HFFc6 (cell line): ENCODE results near the gene HCN4. TPM values are rescaled to one million over a fixed set of nuclear protein-coding genes. Genes with fewer than 3 reads are reported as not detected.

Source experiments
- DNase-seq: peaks from one replicate; pipeline ENCODE4 v3.0.0-alpha.2; 2018
- H3K27ac Mint-ChIP-seq: 2 replicates; pipeline ENCODE4 v1.8.0; 2020; ENCODE audit warnings: mild to moderate bottlenecking, mixed read lengths
- H3K27me3 Mint-ChIP-seq: 2 replicates; pipeline ENCODE4 v1.8.0; 2021; ENCODE audit warnings: mild to moderate bottlenecking, moderate library complexity, mixed read lengths; ENCODE audit not compliant: insufficient read depth
- H3K36me3 Mint-ChIP-seq: 2 replicates; pipeline ENCODE4 v1.8.0; 2021; ENCODE audit warnings: low read depth, mixed read lengths
- H3K4me1 Mint-ChIP-seq: 2 replicates; pipeline ENCODE4 v1.8.0; 2020; ENCODE audit warnings: low read depth, mixed read lengths
- H3K4me3 Mint-ChIP-seq: 2 replicates; pipeline ENCODE4 v1.8.0; 2020; ENCODE audit warnings: mild to moderate bottlenecking, moderate library complexity, mixed read lengths
- H3K9me3 Mint-ChIP-seq: 2 replicates; pipeline ENCODE4 v1.8.0; 2020; ENCODE audit warnings: mild to moderate bottlenecking, mixed read lengths
- total RNA-seq, 6 experiments: library from RNA; stranded (reverse); fragmentation: NEBNext Ultra II Directional; extraction: Animal tissue kit (Norgen Biotek cat#: 25700); gene quantifications; 2 replicates in 1 of 6; 3 replicates in 5 of 6; pipeline ENCODE4 v1.2.3, GENCODE V29; 2021
- TF ChIP-seq, protein P1 (sequence below): fragments of 200-600 bp; sonication (generic); IDR thresholded peaks from 2 replicates; pipeline ENCODE4 v1.5.0; 2021; ENCODE audit warnings: antibody characterized with exemption, mild to moderate bottlenecking

The HCN4 gene
- total RNA-seq, 6 experiments from 2014 or later = not detected

DNA sequence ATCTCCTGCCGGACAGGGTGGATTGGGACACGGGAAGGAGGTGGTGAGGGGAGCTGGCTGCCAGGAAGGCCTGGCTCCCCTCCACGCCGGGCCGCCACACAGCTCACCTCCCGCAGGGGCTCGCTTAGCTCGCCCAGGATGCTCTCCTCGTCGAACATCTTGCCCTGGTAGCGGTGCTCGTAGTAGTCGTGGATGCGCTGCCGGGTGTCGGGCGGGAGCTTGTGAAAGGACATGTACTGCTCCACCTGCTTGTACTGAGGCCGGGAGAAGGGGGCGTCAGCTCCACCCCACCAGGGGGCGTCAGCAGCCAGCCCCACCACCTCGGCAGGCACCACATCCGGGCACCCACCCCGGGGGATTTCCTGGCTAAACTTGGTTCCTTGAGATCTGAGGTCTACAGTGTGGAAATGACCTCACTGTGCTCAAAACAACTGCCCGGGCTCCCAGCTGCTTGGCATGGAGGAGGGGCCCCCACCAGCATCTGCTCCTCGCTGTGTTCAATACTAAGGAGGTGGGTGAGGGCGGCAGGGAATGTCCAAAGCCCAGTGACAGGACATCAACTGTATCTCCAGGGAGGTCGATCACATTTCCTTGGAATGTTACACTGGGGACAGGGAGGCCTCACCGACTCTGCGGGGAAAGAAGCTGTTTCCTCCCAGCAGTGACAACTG lies 43.4 kb downstream of the HCN4 start:
- peaks cover 13% of the 10 kb centered on the region for H3K27me3 Mint-ChIP-seq
- no peaks in the 10 kb centered on the region for H3K36me3 Mint-ChIP-seq
- DNase-seq = no peak
- H3K4me1 Mint-ChIP-seq = no peaks in the 10 kb centered on the region
- TF ChIP-seq, protein P1, sequence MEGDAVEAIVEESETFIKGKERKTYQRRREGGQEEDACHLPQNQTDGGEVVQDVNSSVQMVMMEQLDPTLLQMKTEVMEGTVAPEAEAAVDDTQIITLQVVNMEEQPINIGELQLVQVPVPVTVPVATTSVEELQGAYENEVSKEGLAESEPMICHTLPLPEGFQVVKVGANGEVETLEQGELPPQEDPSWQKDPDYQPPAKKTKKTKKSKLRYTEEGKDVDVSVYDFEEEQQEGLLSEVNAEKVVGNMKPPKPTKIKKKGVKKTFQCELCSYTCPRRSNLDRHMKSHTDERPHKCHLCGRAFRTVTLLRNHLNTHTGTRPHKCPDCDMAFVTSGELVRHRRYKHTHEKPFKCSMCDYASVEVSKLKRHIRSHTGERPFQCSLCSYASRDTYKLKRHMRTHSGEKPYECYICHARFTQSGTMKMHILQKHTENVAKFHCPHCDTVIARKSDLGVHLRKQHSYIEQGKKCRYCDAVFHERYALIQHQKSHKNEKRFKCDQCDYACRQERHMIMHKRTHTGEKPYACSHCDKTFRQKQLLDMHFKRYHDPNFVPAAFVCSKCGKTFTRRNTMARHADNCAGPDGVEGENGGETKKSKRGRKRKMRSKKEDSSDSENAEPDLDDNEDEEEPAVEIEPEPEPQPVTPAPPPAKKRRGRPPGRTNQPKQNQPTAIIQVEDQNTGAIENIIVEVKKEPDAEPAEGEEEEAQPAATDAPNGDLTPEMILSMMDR = peak; percentile 34; the same call in 1 of the 2 replicates
- no peak overlapping the region for H3K4me3 Mint-ChIP-seq
- no peak overlapping the region for H3K27ac Mint-ChIP-seq
- H3K9me3 Mint-ChIP-seq = no peaks in the 10 kb centered on the region

- Mint-ChIP-seq H3K9me3 (no peaks in the 10 kb centered on the region), H3K36me3 (no peaks in the 10 kb centered on the region), H3K4me3 (no peak overlapping the region), H3K4me1 (no peaks in the 10 kb centered on the region), H3K27me3 (peaks cover 14% of the 10 kb centered on the region), H3K27ac (no peak overlapping the region)
- no peak for DNase-seq
- TF ChIP-seq, protein P1 = no peak
These were observed 44.1 kb downstream of the HCN4 start for GRCh38 chr15:73324496-73325170.

DNA sequence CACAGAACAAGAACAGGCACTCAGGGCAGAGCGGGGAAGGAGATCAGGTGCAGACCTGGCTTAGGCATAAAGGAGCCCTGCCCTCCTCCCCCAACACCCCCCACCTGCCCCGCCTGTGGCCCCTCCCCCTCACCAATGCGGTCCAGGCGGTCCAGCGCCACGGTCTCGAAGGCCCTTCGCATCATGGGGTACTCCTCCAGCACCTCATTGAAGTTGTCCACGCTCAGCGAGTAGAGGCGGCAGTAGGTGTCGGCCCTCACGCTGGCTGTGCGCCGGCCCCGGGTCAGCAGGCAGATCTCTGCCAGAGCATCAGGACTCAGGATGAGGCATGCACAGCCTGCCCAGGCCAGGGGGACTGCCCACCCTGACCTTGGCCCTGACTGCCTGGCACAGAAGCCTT lies 44.8 kb downstream of the HCN4 start:
- no peaks in the 10 kb centered on the region for H3K36me3 Mint-ChIP-seq
- H3K4me3 Mint-ChIP-seq = no peak overlapping the region
- TF ChIP-seq, protein P1 = no peak
- peaks cover 15% of the 10 kb centered on the region for H3K27me3 Mint-ChIP-seq
- H3K27ac Mint-ChIP-seq = no peak overlapping the region
- no peaks in the 10 kb centered on the region for H3K9me3 Mint-ChIP-seq
- H3K4me1 Mint-ChIP-seq = no peaks in the 10 kb centered on the region
- DNase-seq = no peak

DNA sequence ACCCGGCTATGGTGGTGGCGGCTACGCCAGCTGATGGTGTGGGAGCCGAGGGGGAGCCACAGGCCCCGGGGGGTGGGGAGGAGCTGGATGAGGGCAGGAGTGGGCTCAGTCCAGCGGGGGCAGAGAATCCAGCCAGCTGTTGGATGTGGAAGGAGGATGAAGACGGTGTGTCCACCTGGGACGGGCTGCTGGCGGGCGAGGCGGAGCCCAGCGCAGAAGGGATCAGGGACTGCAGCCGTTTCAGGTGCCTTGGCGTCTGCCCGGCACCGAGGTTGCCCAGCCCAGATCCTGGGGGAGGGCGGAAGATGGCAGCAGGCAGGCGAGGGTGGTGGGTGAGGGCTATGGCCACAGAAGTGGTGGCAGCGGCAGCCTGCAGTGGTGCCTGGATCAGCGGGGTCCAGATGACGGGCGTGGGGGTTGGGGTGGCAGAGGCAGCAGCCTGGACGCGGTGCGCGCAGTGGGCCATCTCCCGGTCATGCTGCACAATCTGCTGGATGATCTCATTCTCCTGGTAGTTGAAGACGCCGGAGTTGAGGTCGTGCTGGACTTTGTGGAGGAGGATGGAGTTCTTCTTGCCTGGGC lies 45.3 kb downstream of the HCN4 start:
- Mint-ChIP-seq H3K27ac (no peak overlapping the region), H3K9me3 (no peaks in the 10 kb centered on the region), H3K4me1 (no peaks in the 10 kb centered on the region), H3K36me3 (no peaks in the 10 kb centered on the region), H3K27me3 (peaks cover 15% of the 10 kb centered on the region), H3K4me3 (no peak overlapping the region)
- TF ChIP-seq, protein P1 = no peak
- no peak for DNase-seq

- H3K4me1 Mint-ChIP-seq = no peaks in the 10 kb centered on the region
- no peak for DNase-seq
- no peak overlapping the region for H3K4me3 Mint-ChIP-seq
These were observed 45.9 kb downstream of the HCN4 start for GRCh38 chr15:73322665-73323373.

More at GRCh38 chr15:73322665-73323373, 45.9 kb downstream of the HCN4 start:
- Mint-ChIP-seq H3K9me3 (no peaks in the 10 kb centered on the region), H3K36me3 (no peaks in the 10 kb centered on the region), H3K27ac (no peak overlapping the region), H3K27me3 (peaks cover 18% of the 10 kb centered on the region)
- TF ChIP-seq, protein P1 = no peak
